Activated CD8-positive, alpha-beta memory T cell treated with anti-CD3 and anti-CD28 coated beads for 36 hours (primary cell): ENCODE measurements around the gene STN1. TPM values are rescaled to one million over a fixed set of nuclear protein-coding genes. Genes with fewer than 3 reads are reported as not detected.

Experiments
- CTCF ChIA-PET: fragments of 350-600 bp; sonication (Branson Sonifier 250); formaldehyde crosslinking; loops from one replicate; lab custom pipeline; 2021; ENCODE audit warnings: antibody characterized with exemption; lab: Charles Lee
- POLR2A ChIA-PET: fragments of 350-600 bp; sonication (Branson Sonifier 250); formaldehyde crosslinking; loops from one replicate; lab custom pipeline; 2021; ENCODE audit warnings: antibody characterized with exemption; lab: Charles Lee
- total RNA-seq, 2 experiments: library from RNA; stranded (reverse); gene quantifications; one replicate each; pipeline ENCODE4 v1.2.3, GENCODE V29; 2021

Gene STN1
- total RNA-seq, 2 experiments from 2014 or later = 21.1 to 22.5 TPM

- CTCF ChIA-PET = interaction anchor here (1.0 to 1.9 kb wide), 2 partner anchors 20 to 250 kb away, joined by 3 to 7 read pairs; no protein-coding TSS in a partner anchor
- POLR2A ChIA-PET = interaction anchor here (1.2 kb wide), 1 partner anchor 9 kb away, joined by 3 read pairs; no protein-coding TSS in a partner anchor
Measured at GRCh38 chr10:103910442-103911012, 7.5 kb downstream of the STN1 start.

- POLR2A ChIA-PET = no interaction called here
- CTCF ChIA-PET = interaction anchor here (0.6 kb wide), 1 partner anchor 81 kb away, joined by 3 read pairs; no protein-coding TSS in a partner anchor
Measured at GRCh38 chr10:103905441-103905840, 12.5 kb downstream of the STN1 start.

- CTCF ChIA-PET = interaction anchor here (0.8 to 2.0 kb wide), 5 partner anchors 9 to 65 kb away, joined by 3 to 5 read pairs (median 4); no protein-coding TSS in a partner anchor
- POLR2A ChIA-PET = interaction anchor here (0.6 to 1.6 kb wide), 3 partner anchors 10 to 88 kb away, joined by 3 to 16 read pairs (median 4); partner anchors contain the start of gene STN1
Measured at GRCh38 chr10:103901299-103901698, 16.7 kb downstream of the STN1 start.

GRCh38 chr10:103899312-103899711, 18.7 kb downstream of the STN1 start:
- POLR2A ChIA-PET = no interaction called here
- CTCF ChIA-PET = interaction anchor here (0.9 kb wide), 1 partner anchor 9 kb away, joined by 3 read pairs; no protein-coding TSS in a partner anchor

- ChIA-PET POLR2A (no interaction called here), CTCF (no interaction called here)
Measured at GRCh38 chr10:103897241-103897774, 20.7 kb downstream of the STN1 start.

- ChIA-PET POLR2A (no interaction called here), CTCF (no interaction called here)
Measured at GRCh38 chr10:103896225-103896624, 21.8 kb downstream of the STN1 start.

GRCh38 chr10:103895411-103896186, 22.4 kb downstream of the STN1 start:
- POLR2A ChIA-PET = no interaction called here
- CTCF ChIA-PET = no interaction called here

- CTCF ChIA-PET = no interaction called here
Measured at GRCh38 chr10:103894441-103894864, 23.5 kb downstream of the STN1 start.

GRCh38 chr10:103893817-103894216, 24.2 kb downstream of the STN1 start:
- CTCF ChIA-PET = interaction anchor here (1.6 kb wide), 1 partner anchor 18 kb away, joined by 3 read pairs; no protein-coding TSS in a partner anchor

More at GRCh38 chr10:103894441-103894864, 23.5 kb downstream of the STN1 start:
- POLR2A ChIA-PET = interaction anchor here (1.1 kb wide), 1 partner anchor 227 kb away, joined by 4 read pairs; the partner anchor contains the start of gene SFR1

GRCh38 chr10:103892181-103892580, 25.8 kb downstream of the STN1 start:
- ChIA-PET POLR2A (no interaction called here), CTCF (interaction anchor here (0.6 to 1.6 kb wide), 3 partner anchors 10 to 588 kb away, joined by 3 to 5 read pairs (median 4); no protein-coding TSS in a partner anchor)

More at GRCh38 chr10:103893817-103894216, 24.2 kb downstream of the STN1 start:
- POLR2A ChIA-PET = no interaction called here

GRCh38 chr10:103890688-103891087, 27.3 kb downstream of the STN1 start:
- POLR2A ChIA-PET = interaction anchor here (0.5 kb wide), 2 partner anchors 225 to 230 kb away, joined by 3 to 4 read pairs; no protein-coding TSS in a partner anchor
- CTCF ChIA-PET = interaction anchor here (0.9 to 1.6 kb wide), 5 partner anchors 16 to 232 kb away, joined by 3 to 7 read pairs (median 3); partner anchors contain the start of gene SLK

- POLR2A ChIA-PET = interaction anchor here (0.5 to 1.1 kb wide), 5 partner anchors 122 to 379 kb away, joined by 3 to 7 read pairs (median 4); partner anchors contain the start of genes GSTO2 and SFR1
- CTCF ChIA-PET = interaction anchor here (0.9 to 1.6 kb wide), 7 partner anchors 12 to 359 kb away, joined by 3 to 7 read pairs (median 3); partner anchors contain the start of gene SLK
Measured at GRCh38 chr10:103890194-103890658, 27.8 kb downstream of the STN1 start.

GRCh38 chr10:103889121-103889720, 28.8 kb downstream of the STN1 start:
- ChIA-PET CTCF (interaction anchor here (0.6 to 1.6 kb wide), 9 partner anchors 11 to 360 kb away, joined by 3 to 7 read pairs (median 3); partner anchors contain the start of gene SFR1), POLR2A (interaction anchor here (0.6 to 1.1 kb wide), 3 partner anchors 123 to 380 kb away, joined by 3 to 7 read pairs (median 4); partner anchors contain the start of genes GSTO2 and SFR1)

- POLR2A ChIA-PET = interaction anchor here (1.0 to 1.7 kb wide), 2 partner anchors 132 to 234 kb away, joined by 3 to 7 read pairs; partner anchors contain the start of gene SFR1
- CTCF ChIA-PET = interaction anchor here (0.6 to 1.6 kb wide), 17 partner anchors 20 to 233 kb away, joined by 3 to 6 read pairs (median 3); partner anchors contain the start of gene SFR1
Measured at GRCh38 chr10:103888113-103888841, 29.7 kb downstream of the STN1 start.

GRCh38 chr10:103885617-103886016, 32.4 kb downstream of the STN1 start:
- POLR2A ChIA-PET = no interaction called here

GRCh38 chr10:103884681-103885139, 33.3 kb downstream of the STN1 start:
- POLR2A ChIA-PET = no interaction called here
- CTCF ChIA-PET = interaction anchor here (0.5 to 1.6 kb wide), 8 partner anchors 16 to 182 kb away, joined by 3 to 8 read pairs (median 3); no protein-coding TSS in a partner anchor

More at GRCh38 chr10:103885617-103886016, 32.4 kb downstream of the STN1 start:
- CTCF ChIA-PET = interaction anchor here (0.6 to 1.6 kb wide), 9 partner anchors 15 to 196 kb away, joined by 3 to 8 read pairs (median 3); no protein-coding TSS in a partner anchor
